HepG2 (cell line): Measurements from ENCODE around the gene RANGRF. TPM values are rescaled to one million over a fixed set of nuclear protein-coding genes. Genes with fewer than 3 reads are reported as not detected.
A peak's percentile ranks its signal among the peaks of the same experiment; 100 is the strongest.

Experiments
- ATAC-seq: fragments of 200-7000 bp; cut with Tn5 transposase; 3 replicates; pipeline ENCODE4 v1.9.1; 2020; ENCODE audit warnings: mild to moderate bottlenecking, moderate library complexity
- Bru-seq: library from RNA; stranded (reverse); fragments of 400-500 nt; gene quantifications from one replicate; lab custom pipeline; 2021; lab: Mats Ljungman, UMichigan
- BruChase-seq, 2 experiments: library from RNA; stranded (reverse); fragments of 400-500 nt; gene quantifications; one replicate each; lab custom pipeline; 2021; lab: Mats Ljungman, UMichigan
- BruUV-seq: library from RNA; stranded (reverse); fragments of 400-500 nt; replicated peaks from 2 replicates; lab custom pipeline; 2021; lab: Mats Ljungman, UMichigan
- CTCF ChIA-PET: fragments of 300-600 bp; formaldehyde crosslinking; extraction: SDS; loops from one replicate; lab custom pipeline; 2021; ENCODE audit warnings: low total read pairs, inconsistent platforms, low intra/inter-chr PET ratio; lab: Yijun Ruan, JAX
- POLR2A ChIA-PET: fragments of 350-600 bp; sonication (Branson Sonifier 250); formaldehyde crosslinking; loops from one replicate; lab custom pipeline; 2020; ENCODE audit warnings: antibody characterized with exemption, inconsistent platforms; lab: Yijun Ruan, JAX
- DNase-seq: peaks from one replicate; pipeline ENCODE4 v3.0.0-alpha.2; 2015; ENCODE audit warnings: low spot score
- FAIRE-seq: peaks from 3 replicates; lab custom pipeline; 2011; peaks lifted over from hg19 to GRCh38; lab: Jason Lieb, UNC
- H2AFZ ChIP-seq: one replicate; pipeline ENCODE4 v1.6.1; 2011; ENCODE audit warnings: low read length, inconsistent platforms
- H3K27ac ChIP-seq: fragments of 300-600 bp; 3 replicates; pipeline ENCODE4 v1.8.0; 2011; ENCODE audit warnings: mixed run types, mild to moderate bottlenecking, mixed read lengths, low read length, inconsistent platforms; ENCODE audit not compliant: insufficient read depth; ENCODE audit errors: extremely low read length
- H3K27me3 ChIP-seq, 2 experiments: fragments of 200-600 bp in 1 of 2; 2 replicates in 1 of 2; 3 replicates in 1 of 2; pipeline versions ENCODE4 v1.6.0 to v1.8.0; 2011; ENCODE audit warnings: low read length in 2 of 2, mild to moderate bottlenecking in 2 of 2, moderate library complexity in 2 of 2, inconsistent platforms in 1 of 2; ENCODE audit not compliant: insufficient read depth in 2 of 2, control insufficient read depth in 1 of 2
- H3K36me3 ChIP-seq, 2 experiments: fragments of 200-600 bp in 1 of 2; replicated peaks in 1 of 2; 2 replicates in 1 of 2; 3 replicates in 1 of 2; pipeline versions ENCODE4 v1.5.1 to v1.8.0; 2011; ENCODE audit warnings: low read length in 2 of 2, inconsistent platforms in 1 of 2; ENCODE audit not compliant: insufficient read depth in 2 of 2, control insufficient read depth in 1 of 2
- H3K4me1 ChIP-seq: 2 replicates; pipeline ENCODE4 v1.5.1; 2012; ENCODE audit warnings: low read length, inconsistent platforms; ENCODE audit not compliant: insufficient read depth
- H3K4me2 ChIP-seq: 2 replicates; pipeline ENCODE4 v1.6.0; 2011; ENCODE audit warnings: low read depth, low read length, inconsistent platforms
- H3K4me3 ChIP-seq, 3 experiments: fragments of 200-600 bp in 1 of 3; sonication (generic), shearing (Covaris generic) in 1 of 3; replicated peaks in 1 of 3; 2 replicates each; pipeline ENCODE4 v1.5.1; 2011 to 2016; ENCODE audit warnings: low read length in 3 of 3, inconsistent platforms in 2 of 3, low read depth in 2 of 3, mild to moderate bottlenecking in 2 of 3, control low read depth in 1 of 3, mixed read lengths in 1 of 3; ENCODE audit not compliant: insufficient read depth in 1 of 3
- H3K79me2 ChIP-seq: one replicate; pipeline ENCODE4 v1.6.1; 2011; ENCODE audit warnings: low read length, inconsistent platforms; ENCODE audit not compliant: insufficient read depth
- H3K9ac ChIP-seq: 2 replicates; pipeline ENCODE4 v1.6.0; 2011; ENCODE audit warnings: mild to moderate bottlenecking, low read depth, low read length, inconsistent platforms; ENCODE audit not compliant: insufficient read depth
- H3K9me3 ChIP-seq: 2 replicates; pipeline ENCODE4 v1.5.1; 2012; ENCODE audit warnings: mild to moderate bottlenecking, low read length
- H4K20me1 ChIP-seq: 2 replicates; pipeline ENCODE4 v1.6.0; 2011; ENCODE audit warnings: inconsistent platforms, mild to moderate bottlenecking, low read length, moderate library complexity; ENCODE audit not compliant: insufficient read depth
- ARNT2 ChIP-seq: sonication (generic); formaldehyde crosslinking; IDR thresholded peaks from 2 replicates; pipeline ENCODE4 v1.8.0; 2022; ENCODE audit warnings: mild to moderate bottlenecking, low read depth, missing genetic modification reagents, moderate library complexity
- CREBL2 ChIP-seq: sonication (generic); formaldehyde crosslinking; IDR thresholded peaks from 2 replicates; pipeline ENCODE4 v1.8.1; 2023; ENCODE audit warnings: missing genetic modification reagents, mild to moderate bottlenecking, borderline replicate concordance
- HMGXB3 ChIP-seq: sonication (generic); formaldehyde crosslinking; IDR thresholded peaks from 2 replicates; pipeline ENCODE4 v1.4.0; 2020; ENCODE audit warnings: missing genetic modification reagents, borderline replicate concordance
- ZNF20 ChIP-seq: sonication (generic); formaldehyde crosslinking; IDR thresholded peaks from 2 replicates; pipeline ENCODE4 v1.4.0; 2020; ENCODE audit warnings: mild to moderate bottlenecking, moderate library complexity, missing genetic modification reagents
- ZNF691 ChIP-seq: sonication (generic); formaldehyde crosslinking; IDR thresholded peaks from 2 replicates; pipeline ENCODE4 v1.4.0; 2020; ENCODE audit warnings: missing genetic modification reagents, low read depth, mild to moderate bottlenecking, borderline replicate concordance
- WGBS: methylation state at CpG from one replicate; pipeline ENCODE4 v1.1.6; 2017; ENCODE audit warnings: low lambda C conversion rate; 5-methylcytosine and 5-hydroxymethylcytosine counted together
- in situ Hi-C: cut with HindIII; loops from 2 replicates; pipeline ENCODE4 v1.10.0; 2017; ENCODE audit warnings: low pct_unique_long_range_greater_than_20kb; ENCODE audit not compliant: extremely low pct_ligation_motif_present
- intact Hi-C: fragments of 100-400 bp; cut with micrococcal nuclease; formaldehyde crosslinking; loops from one replicate; pipeline ENCODE4 v1.10.0; 2022; ENCODE audit not compliant: unreplicated experiment
- long read RNA-seq, 2 experiments: library from RNA in 1 of 2; library from polyadenylated mRNA in 1 of 2; stranded (forward) in 1 of 2; unstranded in 1 of 2; transcript quantifications; one replicate each; pipeline ENCODE4 v2.0.0, GENCODE V29; 2019 to 2022
- polyA minus RNA-seq, 3 experiments: library from RNA; depleted of rRNA, polyadenylated mRNA; stranded (reverse); fragments of >200 nt; gene quantifications; 2 replicates each; pipeline ENCODE4 v1.2.3, GENCODE V29; 2011; ENCODE audit warnings: low replicate concordance in 1 of 3
- polyA plus RNA-seq, 8 experiments: library from polyadenylated mRNA; depleted of rRNA in 3 of 8; stranded (reverse) in 7 of 8; unstranded in 1 of 8; fragments of >200 nt; fragmentation: Illumina TruSeq in 4 of 8; extraction: Trizol in 4 of 8; gene quantifications; 2 replicates each; pipeline versions ENCODE4 v1.2.1 to v1.2.3, GENCODE V29; 2011 to 2016; ENCODE audit warnings: low read depth in 4 of 8, missing spikeins in 1 of 8, mixed read lengths in 1 of 8; ENCODE audit not compliant: insufficient read depth in 1 of 8
- total RNA-seq, 5 experiments: library from RNA; depleted of rRNA; stranded (reverse); fragments of >200 nt; fragmentation: Illumina TruSeq; extraction: Trizol; gene quantifications; 2 replicates each; pipeline ENCODE4 v1.2.3, GENCODE V29; 2016; ENCODE audit warnings: low read depth in 1 of 5

Gene RANGRF
- 18.6 and 21.3 TPM in 2 replicates for total RNA-seq (2016; rRNA removed; fragmentation: Illumina TruSeq; extraction: Trizol)
- total RNA-seq (2016; cell fraction: cytosol; rRNA removed; fragmentation: Illumina TruSeq; extraction: Trizol; ENCODE audit: low read depth), result 32.2 and 35.5 TPM in 2 replicates
- total RNA-seq (2016; cell fraction: insoluble cytoplasmic fraction; rRNA removed; fragmentation: Illumina TruSeq; extraction: Trizol), result 18.4 and 19.4 TPM in 2 replicates
- total RNA-seq (2016; cell fraction: membrane; rRNA removed; fragmentation: Illumina TruSeq; extraction: Trizol), result 30.6 and 38.9 TPM in 2 replicates
- total RNA-seq (2016; cell fraction: nucleus; rRNA removed; fragmentation: Illumina TruSeq; extraction: Trizol), result 10.6 and 12.2 TPM in 2 replicates
- polyA plus RNA-seq (2011; rRNA removed), result 40.7 and 48.4 TPM in 2 replicates
- 40.0 and 51.2 TPM in 2 replicates for polyA plus RNA-seq (2011; cell fraction: cytosol; rRNA removed)
- polyA plus RNA-seq (2011; cell fraction: nucleus; rRNA removed), result 53.9 and 65.1 TPM in 2 replicates
- 30.0 and 42.5 TPM in 2 replicates for polyA plus RNA-seq (2012)
- 60.5 and 82.6 TPM in 2 replicates for polyA plus RNA-seq (2016; cell fraction: cytosol; fragmentation: Illumina TruSeq; extraction: Trizol; ENCODE audit: low read depth)
- polyA plus RNA-seq (2016; cell fraction: insoluble cytoplasmic fraction; fragmentation: Illumina TruSeq; extraction: Trizol; ENCODE audit: low read depth), result 34.4 and 37.9 TPM in 2 replicates
- polyA plus RNA-seq (2016; cell fraction: membrane; fragmentation: Illumina TruSeq; extraction: Trizol; ENCODE audit: low read depth), result 50.3 and 63.7 TPM in 2 replicates
- 38.8 and 42.0 TPM in 2 replicates for polyA plus RNA-seq (2016; cell fraction: nucleus; fragmentation: Illumina TruSeq; extraction: Trizol; ENCODE audit: insufficient read depth, low read depth)
- polyA minus RNA-seq (2011; rRNA and poly(A)+ RNA removed; ENCODE audit: low replicate concordance), result 22.2 and 42.1 TPM in 2 replicates
- 12.3 and 12.6 TPM in 2 replicates for polyA minus RNA-seq (2011; cell fraction: cytosol; rRNA and poly(A)+ RNA removed)
- 6.8 and 9.6 TPM in 2 replicates for polyA minus RNA-seq (2011; cell fraction: nucleus; rRNA and poly(A)+ RNA removed)
- Bru-seq, nascent RNA, result percentile 62 among the genes with signal in this experiment
- percentile 94 among the genes with signal in this experiment for BruChase-seq, experiment 1, labeled RNA remaining after a 6-hour chase
- percentile 86 among the genes with signal in this experiment for BruChase-seq, experiment 2, labeled RNA remaining after a 2-hour chase
- long read RNA-seq, experiment 1, transcript RANGRF-203 (3 exons, 1,140 nt), result minor isoform, 5 of 66 reads
- long read RNA-seq, experiment 1, transcript RANGRF-201 (5 exons, 1,009 nt), result major isoform, 39 of 66 reads
- long read RNA-seq, experiment 1, transcript RANGRF-205 (4 exons, 749 nt), result minor isoform, 9 of 66 reads
- long read RNA-seq, experiment 1, transcript RANGRF-202 (4 exons, 1,074 nt), result minor isoform, 8 of 66 reads
- long read RNA-seq, experiment 1, partial matches to known transcripts, result 1 of 66 reads
- long read RNA-seq, experiment 1, other reads (novel, unspliced or antisense), result 2 of 66 reads
- long read RNA-seq, experiment 2, transcript RANGRF-201 (5 exons, 1,009 nt), result minor isoform, 17 of 67 reads
- long read RNA-seq, experiment 2, transcript RANGRF-203 (3 exons, 1,140 nt), result minor isoform, 8 of 67 reads
- long read RNA-seq, experiment 2, transcript RANGRF-202 (4 exons, 1,074 nt), result major isoform, 27 of 67 reads
- long read RNA-seq, experiment 2, partial matches to known transcripts, result 2 of 67 reads
- long read RNA-seq, experiment 2, other reads (novel, unspliced or antisense), result 11 of 67 reads

GRCh38 chr17:8288336-8289102 lies at the start of gene RANGRF:
RANGRF (plus strand) TSS chr17:8288670; CDS start chr17:8288789, 119 bp downstream.
- DNase-seq (peak; percentile 77), ATAC-seq (peak; percentile 87), FAIRE-seq (peak; percentile 81)
- Histone ChIP-seq H3K9me3 (no peaks in the 10 kb centered on the region), H3K79me2 (peaks cover 3% of the 10 kb centered on the region), H3K27ac (peak within 1 kb of the TSS; percentile 76), H3K4me3 (peak within 1 kb of the TSS; percentile 76 to 86 (median 78)), H3K4me2 (peak within 1 kb of the TSS; percentile 90), H3K27me3 (no peaks in the 10 kb centered on the region), H3K36me3 (no peaks in the 10 kb centered on the region), H4K20me1 (no peaks in the 10 kb centered on the region), H3K9ac (peak within 1 kb of the TSS; percentile 77), H3K4me1 (peaks cover 57% of the 10 kb centered on the region), H2AFZ (no peak within 1 kb of the TSS)
- in situ Hi-C loops (loop anchor here (5.0 kb wide), 1 partner anchor 41 kb away; the partner anchor contains the start of genes CTC1 and PFAS), intact Hi-C loops (no loop called here)
- under 1% methylated on average over 19 of the region's 53 CpGs for WGBS
- ChIA-PET CTCF (no interaction called here), POLR2A (interaction anchor here (0.7 to 2.3 kb wide), 16 partner anchors 11 to 342 kb away, joined by 3 to 20 read pairs (median 4); partner anchors contain the start of genes CTC1, KRABD2, MYH10 and NDEL1)
- no TSS peak for BruUV-seq
- TF ChIP-seq ARNT2 (CRISPR knock-in tag), result no peak
- peak; percentile 41; the same call in 1 of the 2 replicates for TF ChIP-seq HMGXB3 (CRISPR knock-in tag)
- peak; percentile 25; the same call in 1 of the 2 replicates for TF ChIP-seq CREBL2 (CRISPR knock-in tag)
- no peak for TF ChIP-seq ZNF20 (CRISPR knock-in tag)
- TF ChIP-seq ZNF691, result 0 out of 2 replicates have a peak, but pooled peaks have one; percentile 34
